HK-2 (cell line): ENCODE data around the gene PEAK1.
"Not testable (repeated sequence)": the region's sequence is repeated elsewhere in the genome, so short reads cannot be mapped to it uniquely, and the experiment has no call there.

Source experiments
- DNase-seq: peaks from one replicate; pipeline ENCODE4 v3.0.0-alpha.2; 2018; ENCODE audit not compliant: unreplicated experiment

PEAK1 gene

DNA sequence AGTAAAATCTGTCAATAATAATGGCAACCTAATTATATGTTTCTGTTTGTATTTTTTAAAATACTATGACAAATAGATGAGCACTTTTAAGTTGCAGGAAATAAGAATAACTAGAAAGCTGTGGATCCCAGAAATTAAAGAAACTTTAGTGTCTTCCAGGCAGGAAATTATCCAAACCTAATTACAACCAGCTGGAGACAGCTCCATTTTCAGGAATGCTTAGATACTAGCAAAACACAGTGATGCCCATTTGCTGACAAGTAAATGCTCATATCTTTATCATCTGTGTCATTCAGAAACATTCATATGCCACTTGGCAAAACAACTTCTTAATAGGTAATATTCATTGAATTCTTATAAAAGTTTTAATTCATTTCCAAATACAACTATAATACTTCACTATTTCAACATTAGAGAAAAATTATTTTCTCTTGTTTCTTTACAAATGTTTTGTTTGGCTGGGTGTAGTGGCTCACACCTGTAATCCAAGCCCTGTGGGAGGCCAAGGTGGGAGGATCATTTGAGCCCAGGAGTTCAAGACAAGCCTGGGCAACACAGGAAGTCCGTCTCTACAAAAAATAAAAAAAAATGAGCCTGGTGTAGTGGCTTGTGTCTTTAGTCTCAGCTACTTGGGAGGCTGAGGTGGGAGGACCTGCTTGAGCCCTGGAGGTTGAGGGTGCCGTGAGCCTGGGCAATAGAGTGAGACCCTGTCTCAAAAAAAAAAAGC lies 179.9 kb downstream of the PEAK1 start:
- no peak for DNase-seq

DNA sequence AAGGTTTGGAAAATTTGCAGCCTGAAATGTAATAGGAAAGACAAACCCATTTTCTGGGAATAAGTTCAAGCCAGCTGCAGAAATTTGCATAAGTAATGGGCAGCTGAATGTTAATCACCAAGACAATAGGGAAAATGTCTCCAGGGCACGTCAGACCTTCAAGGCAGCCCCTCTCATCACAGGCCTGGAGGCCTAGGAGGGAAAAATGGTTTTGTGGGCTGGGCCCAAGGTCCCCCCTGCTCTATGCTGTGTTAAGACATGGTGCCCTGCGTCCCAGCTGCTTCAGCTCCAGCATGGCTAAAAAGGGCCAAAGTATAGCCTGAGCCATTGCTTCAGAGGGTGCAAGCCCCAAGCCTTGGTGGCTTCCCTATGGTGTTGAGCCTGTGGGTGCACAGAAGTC lies 184.3 kb downstream of the PEAK1 start:
- no peak for DNase-seq

DNA sequence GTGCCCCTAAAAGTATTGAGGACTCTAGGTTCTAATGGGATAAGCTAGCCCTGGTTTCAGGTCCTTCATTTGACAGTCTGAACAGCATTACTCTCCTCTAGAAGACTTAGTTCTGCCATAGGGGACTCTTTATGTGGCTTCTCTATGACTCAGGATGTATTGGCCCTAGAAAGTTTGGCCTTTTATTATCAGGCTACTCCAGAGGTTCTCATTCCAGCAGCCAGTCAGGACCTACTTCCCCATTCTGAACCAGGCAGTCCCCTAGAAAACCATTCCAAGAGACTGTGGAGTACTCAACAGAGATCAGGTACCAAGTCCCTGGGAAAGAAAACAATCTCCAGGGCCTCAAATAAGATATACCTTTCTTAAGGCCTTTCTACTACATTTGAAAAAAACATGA lies 191.1 kb downstream of the PEAK1 start:
- no peak for DNase-seq

DNA sequence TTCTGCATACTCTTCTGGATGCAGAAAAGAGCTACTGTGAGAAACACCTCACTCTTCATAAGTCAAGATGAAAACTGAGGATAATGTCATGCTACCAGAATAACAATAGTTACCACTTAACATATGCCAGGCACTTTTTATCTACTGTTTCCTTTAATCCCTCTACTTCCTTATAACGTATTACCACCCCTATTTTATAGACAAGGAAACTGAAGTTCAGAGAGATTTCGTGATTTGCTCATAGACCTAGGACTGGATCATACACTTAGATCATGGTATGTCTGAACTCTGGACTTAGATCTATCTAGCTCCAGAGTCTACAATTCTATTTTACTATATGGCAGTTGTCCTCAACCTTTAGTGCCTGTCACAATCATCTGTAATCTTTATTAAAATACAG lies 193.3 kb downstream of the PEAK1 start:
- DNase-seq: no peak

DNA sequence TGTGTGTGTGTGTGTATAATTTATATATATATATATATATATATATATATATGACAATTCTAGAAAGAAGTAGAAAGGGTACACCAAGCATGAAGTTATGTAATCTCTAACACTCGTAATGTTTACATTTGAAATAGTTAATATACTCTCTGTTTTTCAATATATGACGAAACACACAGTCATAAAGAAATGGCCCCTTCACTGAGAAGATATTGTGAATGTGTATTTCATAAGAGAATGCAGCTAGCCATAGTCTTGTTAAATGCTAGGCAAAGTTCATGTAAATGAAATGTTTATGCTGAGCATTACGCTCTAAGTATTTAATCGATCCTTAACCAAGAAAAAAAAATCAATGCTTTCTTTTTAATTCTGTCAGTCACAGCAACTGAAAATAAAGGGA lies 194.3 kb downstream of the PEAK1 start:
- DNase-seq: no peak

DNA sequence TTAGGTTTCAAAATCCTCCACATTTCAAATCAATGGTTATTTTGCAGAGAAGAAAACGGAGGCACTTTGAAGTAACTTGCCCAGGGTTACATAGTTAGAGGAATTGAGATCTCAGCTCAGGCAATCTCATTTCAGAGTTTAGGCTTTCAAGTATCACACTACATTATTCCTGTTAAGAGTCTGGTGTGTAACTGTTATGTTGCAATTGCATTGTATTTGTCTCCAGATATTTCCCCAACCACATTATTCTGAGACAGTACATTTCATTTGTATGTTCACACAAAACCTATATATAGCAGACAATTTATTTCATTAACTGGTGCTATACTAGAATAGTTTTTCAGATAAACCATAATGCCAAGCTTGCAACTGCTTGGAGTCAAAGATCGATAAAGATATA lies 194.8 kb downstream of the PEAK1 start:
- DNase-seq: no peak

DNA sequence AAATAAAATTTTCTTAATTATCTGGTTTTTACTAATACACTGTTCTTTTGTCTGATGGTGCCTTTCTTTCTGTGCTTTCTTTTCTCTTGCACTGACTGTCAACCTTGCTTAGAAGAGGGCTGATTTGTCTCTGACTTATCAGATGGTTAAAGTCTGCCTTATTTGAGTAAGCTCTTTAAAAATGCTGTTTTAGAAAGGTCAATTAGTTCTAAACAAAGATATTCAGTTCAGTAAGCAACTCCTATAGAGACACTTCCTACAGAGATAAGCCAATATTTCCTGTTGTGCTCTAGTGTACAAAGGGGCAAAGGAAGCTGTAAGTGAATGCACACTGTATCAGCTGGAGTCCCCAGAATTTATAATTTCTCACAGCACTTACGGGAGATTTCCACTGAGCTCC lies 195.6 kb downstream of the PEAK1 start:
- DNase-seq: no peak

DNA sequence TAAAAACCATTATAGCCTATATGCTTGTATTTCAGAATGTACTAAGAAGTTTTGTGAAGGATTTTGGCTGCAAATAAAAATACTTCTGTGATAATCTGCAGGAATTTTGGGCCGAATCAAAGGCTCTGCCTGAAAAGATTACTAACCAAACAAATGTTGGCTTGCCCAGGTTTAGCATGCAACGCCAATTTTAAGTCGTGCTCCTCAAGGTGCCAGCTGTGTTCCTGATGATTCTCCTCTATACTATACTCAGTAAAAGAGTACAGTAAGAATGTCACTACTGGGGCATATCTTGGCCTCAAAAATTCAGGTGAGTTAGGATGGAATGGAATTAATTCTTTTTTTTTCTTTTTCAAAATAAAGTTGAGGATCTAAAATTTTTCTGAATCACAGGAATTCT lies 198.2 kb downstream of the PEAK1 start:
- no peak for DNase-seq

DNA sequence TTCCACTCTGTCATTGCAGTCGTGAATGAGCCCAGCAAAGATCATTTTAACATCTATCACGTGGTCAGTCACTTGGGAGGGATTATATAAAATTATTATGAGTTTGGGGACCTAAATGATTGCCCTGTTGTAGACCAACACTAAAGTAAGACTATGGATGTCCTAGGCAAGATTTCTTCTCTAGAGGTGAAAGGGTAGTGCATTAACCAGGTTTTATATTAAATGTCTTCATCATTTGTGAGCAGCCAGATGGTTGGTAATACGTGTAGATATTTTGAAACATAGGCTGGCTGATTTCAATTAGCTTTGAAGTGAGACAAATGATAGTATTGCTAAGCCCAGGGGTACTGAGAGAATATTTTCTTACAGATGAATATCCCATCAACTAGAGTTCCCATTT lies 198.7 kb downstream of the PEAK1 start:
- DNase-seq: no peak

DNA sequence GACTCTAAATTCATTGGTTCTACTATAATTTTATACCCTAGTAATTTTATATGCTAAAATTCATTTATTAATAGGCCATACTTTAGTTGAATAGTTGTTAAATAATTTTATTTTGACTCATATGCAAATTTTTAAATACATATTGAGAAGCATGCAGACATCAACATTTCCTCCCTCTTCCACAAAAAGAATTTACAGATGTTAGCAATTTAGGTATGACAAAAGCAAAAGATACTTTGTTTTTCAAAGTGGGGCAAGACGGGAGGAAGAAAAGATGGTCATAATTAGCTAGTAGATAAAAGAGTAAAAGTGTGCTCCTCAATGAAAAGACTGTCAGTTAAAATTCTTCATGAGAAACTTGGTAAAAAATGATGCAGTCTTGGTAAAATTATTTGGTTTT lies 200.1 kb downstream of the PEAK1 start:
- no peak for DNase-seq

DNA sequence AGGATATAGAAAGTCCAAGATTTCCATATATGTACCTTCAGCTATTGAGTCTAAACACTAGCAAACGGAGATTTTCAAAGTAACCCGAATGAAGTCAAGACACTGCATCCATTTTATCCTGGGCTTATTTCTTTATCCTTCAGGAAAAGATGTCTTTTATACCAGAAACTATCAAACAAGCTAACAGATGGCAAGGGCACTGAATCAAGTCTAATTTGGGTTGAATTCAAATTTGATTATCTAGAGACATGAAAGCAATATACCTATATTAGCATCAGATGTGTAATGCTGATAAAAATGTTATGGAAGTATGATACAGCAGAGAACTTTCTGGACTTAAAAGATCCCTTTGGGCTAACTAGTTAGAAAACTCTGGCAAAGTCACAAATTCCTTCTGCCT lies 210.7 kb downstream of the PEAK1 start:
- no peak for DNase-seq

DNA sequence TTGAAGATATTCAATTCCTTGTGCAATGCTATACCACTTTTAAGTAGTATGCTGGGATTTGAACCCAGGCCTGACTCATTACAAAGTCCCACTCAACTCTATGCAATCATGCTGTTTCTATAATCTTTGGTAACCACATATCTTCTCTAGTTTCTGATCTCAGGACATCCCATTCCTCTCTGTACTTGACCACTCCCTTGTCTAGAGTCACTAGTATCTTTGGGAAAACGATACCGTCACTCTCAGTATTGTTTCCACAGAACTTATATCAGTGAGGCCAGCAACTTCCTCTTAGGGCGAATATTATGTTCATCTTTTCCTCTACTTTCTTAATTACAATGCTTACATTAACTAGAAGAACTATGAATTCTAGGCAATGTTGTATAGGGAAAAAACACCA lies 211.7 kb downstream of the PEAK1 start:
- no peak for DNase-seq

DNA sequence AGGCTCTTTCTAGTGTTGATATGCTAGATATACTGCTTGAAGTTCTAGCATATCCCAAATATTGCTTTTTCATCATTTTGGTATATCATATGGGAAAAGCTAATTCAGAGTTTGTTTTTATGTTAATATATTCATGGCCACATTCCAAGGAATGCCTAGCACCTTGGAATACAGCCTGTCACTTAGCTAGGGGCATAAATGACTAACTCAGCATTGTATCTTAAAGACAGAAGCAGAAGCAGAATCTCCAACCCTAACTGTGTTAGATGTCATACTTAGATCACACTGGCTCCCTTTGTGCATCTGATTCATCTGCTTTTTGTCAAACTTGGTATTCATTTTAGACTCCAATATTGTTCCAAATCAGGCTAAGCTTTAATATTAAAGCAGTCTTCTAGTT lies 218.2 kb downstream of the PEAK1 start:
- DNase-seq: no peak

DNA sequence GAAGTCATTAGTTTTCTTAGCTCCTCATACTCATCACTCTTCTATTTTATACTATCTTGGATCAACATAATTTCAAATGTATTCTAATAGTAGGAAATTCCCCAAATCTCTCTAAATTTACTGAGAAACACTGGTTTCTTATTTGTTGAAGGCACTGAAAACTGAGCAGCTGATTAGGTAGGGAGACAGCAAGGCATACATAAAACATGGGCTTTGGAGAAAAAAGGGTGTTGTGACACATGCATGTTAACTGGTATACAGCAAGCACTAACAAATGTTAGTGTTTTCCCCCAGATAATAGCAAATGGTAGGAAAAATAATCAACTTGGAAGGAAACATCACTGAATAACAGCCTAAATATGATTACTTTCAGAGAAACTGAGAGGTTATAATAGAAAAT lies 223.5 kb downstream of the PEAK1 start:
- DNase-seq: no peak

DNA sequence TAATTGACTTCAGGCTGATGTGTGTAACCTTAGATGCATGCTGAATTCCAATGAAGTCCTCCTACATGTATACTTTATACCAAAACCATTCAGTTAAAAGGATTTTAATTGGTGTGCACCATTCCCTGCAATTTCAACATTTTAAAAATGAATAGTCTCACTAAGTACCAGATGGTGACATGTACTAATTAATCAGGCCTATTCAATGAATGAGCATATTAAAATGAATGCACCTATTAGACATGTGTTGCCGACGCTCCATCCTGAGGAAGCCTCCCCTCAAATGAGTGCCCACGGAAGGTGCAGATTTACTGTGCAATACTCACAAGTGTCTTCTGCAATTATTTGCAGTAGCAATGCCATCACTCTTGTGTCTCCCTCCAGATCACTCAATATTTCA lies 224.3 kb downstream of the PEAK1 start:
- DNase-seq: no peak

DNA sequence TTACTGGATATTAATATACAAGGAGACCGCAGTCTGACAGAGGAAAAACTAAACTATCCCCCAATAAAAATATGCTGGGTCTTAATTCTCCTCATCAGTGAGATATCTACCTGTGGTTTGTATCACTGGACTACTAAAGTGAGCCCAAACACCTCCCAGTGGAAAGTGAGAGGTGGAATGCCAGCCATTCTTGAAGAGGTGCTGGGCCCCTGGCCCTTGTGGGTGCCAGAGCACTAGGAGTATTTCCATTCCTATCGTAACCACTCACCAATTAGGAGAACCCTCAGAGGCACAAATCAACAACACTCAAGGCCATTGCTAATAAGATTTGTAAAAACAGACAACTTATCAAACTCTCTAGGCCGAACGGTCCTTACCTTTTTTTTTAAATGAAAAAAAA lies 227.5 kb downstream of the PEAK1 start:
- DNase-seq: no peak

DNA sequence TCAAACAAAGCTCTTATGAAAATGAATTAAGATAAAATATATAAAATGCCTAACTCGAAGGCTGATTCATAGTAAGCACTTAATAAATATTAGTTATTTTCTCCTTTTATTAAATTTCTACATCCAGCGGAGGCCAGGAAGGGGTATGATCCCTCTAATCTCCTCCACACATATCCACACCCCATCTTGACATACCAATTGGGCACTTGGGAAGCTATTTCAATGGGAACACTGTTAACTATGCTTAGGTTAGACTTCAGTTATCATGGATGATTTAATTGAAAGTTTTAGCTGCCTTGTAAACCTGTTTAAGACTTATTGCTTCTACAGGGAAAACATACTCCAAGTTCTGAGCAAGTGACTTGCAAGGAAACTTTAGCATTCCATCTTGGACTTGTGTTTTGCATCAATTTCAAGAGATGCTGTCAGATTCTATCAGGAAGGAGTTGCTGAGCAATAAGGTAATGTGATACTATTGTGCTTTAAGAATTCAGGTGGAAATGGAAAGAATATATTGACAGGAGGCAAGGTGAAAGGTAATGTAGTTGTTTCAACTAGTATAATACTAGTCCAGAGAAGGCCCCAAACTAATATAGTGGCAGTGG lies 228.6 kb downstream of the PEAK1 start:
- no peak for DNase-seq

DNA sequence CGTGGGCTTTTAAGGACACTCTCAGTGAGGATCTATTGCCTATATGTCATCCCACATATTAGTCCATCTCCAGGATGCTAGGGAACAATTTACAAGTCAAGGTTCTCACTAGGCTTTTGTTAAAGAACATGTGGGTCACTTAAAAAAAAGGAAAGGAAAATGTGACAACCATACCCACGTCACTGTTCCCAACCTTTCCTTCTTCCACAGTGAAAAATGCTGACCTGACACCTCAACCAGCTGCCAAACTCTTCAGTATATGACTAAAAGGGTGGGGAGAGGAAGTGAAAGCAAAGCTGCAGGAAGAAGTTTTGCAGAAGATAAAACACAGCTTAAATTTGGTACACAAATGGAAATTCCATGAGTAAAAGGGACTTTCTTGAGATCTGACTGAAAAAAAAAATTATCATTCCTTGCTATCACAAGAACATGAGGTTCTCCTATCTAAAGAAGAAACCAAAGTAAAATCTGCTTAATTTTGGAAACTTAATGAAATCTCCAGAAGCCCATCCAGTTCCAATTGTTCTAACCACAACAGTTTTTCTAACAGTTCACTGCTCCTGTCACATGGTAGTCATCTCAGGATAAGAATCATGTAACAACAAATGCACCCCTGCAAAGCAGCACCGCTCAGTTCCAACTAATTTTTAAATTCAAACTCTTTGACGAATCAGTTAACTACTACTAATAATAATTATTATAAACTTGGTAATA lies 232.0 kb downstream of the PEAK1 start:
- no peak for DNase-seq

DNA sequence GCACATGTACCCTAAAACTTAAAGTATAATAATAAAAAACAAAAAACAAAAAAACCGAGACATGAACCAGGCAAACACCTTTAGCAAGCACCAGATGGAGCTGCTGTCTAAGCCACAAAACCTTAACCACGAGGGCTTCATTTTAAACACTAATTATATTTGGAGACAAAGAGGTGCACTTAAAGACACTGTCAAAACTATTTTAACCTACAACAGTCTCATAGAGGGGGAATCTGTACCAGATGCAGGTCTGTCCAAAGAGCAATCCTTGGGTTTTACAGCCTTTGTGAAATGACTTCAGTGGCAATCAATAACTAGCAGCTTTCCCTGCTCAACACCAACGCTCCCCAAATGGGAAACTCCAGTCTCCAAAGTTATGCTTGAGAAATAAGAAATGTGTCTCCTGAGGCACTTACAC lies 233.3 kb downstream of the PEAK1 start:
- no peak for DNase-seq

DNA sequence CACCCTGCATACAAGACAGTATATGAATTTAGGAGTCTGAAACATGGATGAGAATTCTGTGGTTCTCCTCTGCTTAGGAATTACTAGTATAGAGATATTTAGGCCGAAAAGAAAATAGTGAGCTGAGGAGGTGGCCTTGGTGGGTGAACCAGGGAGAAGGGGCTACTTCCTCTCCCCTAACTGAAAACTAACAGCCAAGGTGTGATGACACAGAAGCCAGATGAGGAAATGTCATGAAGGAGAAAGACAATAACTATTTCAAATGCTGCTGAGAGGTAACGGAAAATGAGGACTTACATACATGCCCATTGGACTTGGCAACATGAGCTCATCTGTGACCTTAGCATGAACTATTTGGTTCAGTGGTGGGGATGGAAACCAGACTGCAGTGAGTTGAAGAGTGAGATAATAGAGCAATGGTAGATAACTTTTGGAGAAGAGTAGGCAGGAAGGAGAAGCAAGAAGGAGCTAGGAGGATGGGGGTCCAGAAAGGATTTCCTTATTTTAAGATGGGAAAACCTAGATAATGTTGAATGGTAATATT lies 234.6 kb downstream of the PEAK1 start:
- DNase-seq: no peak

DNA sequence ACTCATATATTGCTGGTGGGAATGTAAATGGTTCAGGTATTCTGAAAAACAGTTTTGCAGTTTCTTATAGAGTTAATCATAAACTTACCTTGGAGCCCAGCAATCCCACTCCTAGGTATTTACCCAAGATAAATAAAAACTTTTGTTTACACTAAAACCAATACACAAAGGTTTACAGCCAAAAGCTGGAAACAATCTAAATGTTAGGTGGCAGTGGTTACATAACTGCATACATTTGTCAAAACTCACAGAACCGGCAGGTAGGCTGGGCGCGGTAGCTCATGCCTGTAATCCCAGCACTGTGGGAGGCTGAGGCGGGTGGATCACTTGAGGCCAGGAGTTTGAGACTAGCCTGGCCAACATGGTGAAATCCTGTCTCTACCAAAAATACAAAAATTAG lies 235.6 kb downstream of the PEAK1 start:
- not testable (repeated sequence) for DNase-seq

DNA sequence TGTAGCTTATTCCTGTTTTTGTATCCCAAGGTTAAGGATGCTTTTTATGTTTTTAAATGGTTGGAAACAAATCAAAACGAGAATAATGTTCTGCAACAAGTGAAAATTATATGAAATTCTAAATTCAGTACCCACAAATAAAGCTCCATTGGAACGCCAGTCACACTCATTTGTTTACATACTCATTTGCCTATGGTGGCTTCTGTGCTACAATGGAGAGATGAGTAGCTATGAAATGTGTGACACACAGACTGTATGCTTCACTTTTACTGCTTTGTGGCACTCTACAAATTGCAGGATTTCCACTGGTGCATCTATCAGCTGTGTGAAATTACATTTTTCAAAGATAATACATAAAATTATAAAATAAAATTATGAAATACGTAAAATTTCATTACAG lies 236.8 kb downstream of the PEAK1 start:
- no peak for DNase-seq
